Panc1 (cell line): ENCODE results near the gene RP2. TPM values are rescaled to one million over a fixed set of nuclear protein-coding genes. Genes with fewer than 3 reads are reported as not detected.
A peak's percentile ranks its signal among the peaks of the same experiment; 100 is the strongest.

Experiments used
- ATAC-seq: fragments of 200-7000 bp; cut with Tn5 transposase; 2 replicates; pipeline ENCODE4 v1.9.1; 2020; ENCODE audit warnings: mild to moderate bottlenecking, moderate library complexity
- BruUV-seq: library from RNA; stranded (reverse); fragments of 400-500 nt; replicated peaks from 2 replicates; lab custom pipeline; 2021; lab: Mats Ljungman, UMichigan
- CTCF ChIA-PET: fragments of 300-600 bp; sonication (Branson Sonifier 250); formaldehyde crosslinking; loops from one replicate; lab custom pipeline; 2022; ENCODE audit warnings: antibody characterized with exemption; lab: Charles Lee
- POLR2A ChIA-PET: fragments of 300-600 bp; sonication (Branson Sonifier 250); formaldehyde crosslinking; loops from one replicate; lab custom pipeline; 2022; ENCODE audit warnings: antibody characterized with exemption; lab: Charles Lee
- DNase-seq: peaks from one replicate; pipeline ENCODE4 v3.0.0-alpha.2; 2010; ENCODE audit warnings: low read depth, low spot score
- H3K27ac ChIP-seq: 2 replicates; pipeline ENCODE4 v1.5.1; 2011; ENCODE audit warnings: mild to moderate bottlenecking, low read length, inconsistent platforms
- H3K27me3 ChIP-seq: fragments of 200-500 bp; sonication (Bioruptor generic); 2 replicates; pipeline ENCODE4 v1.6.0; 2014; ENCODE audit warnings: low read length, inconsistent platforms; ENCODE audit not compliant: control insufficient read depth, insufficient read depth
- H3K36me3 ChIP-seq: fragments of 200-500 bp; sonication (Bioruptor generic); 2 replicates; pipeline ENCODE4 v1.5.1; 2014; ENCODE audit warnings: inconsistent platforms, mild to moderate bottlenecking, low read length, moderate library complexity; ENCODE audit not compliant: control insufficient read depth, insufficient read depth
- H3K4me1 ChIP-seq: 2 replicates; pipeline ENCODE4 v1.5.1; 2011; ENCODE audit warnings: inconsistent platforms, mild to moderate bottlenecking, low read length, moderate library complexity; ENCODE audit not compliant: control insufficient read depth, insufficient read depth
- H3K4me3 ChIP-seq, 2 experiments: 2 replicates each; pipeline ENCODE4 v1.5.1; 2011 to 2012; ENCODE audit warnings: low read depth in 2 of 2, low read length in 2 of 2, mild to moderate bottlenecking in 2 of 2, inconsistent platforms in 1 of 2, moderate library complexity in 1 of 2
- H3K9me3 ChIP-seq: fragments of 200-500 bp; sonication (Bioruptor generic); 2 replicates; pipeline ENCODE4 v1.5.1; 2014; ENCODE audit warnings: low read depth, mild to moderate bottlenecking, inconsistent platforms, low read length, moderate library complexity; ENCODE audit not compliant: control insufficient read depth, insufficient read depth
- POLR2AphosphoS5 ChIP-seq: IDR thresholded peaks from 2 replicates; pipeline ENCODE4 v1.6.1; 2012; ENCODE audit warnings: mild to moderate bottlenecking, low read depth, low read length, moderate library complexity
- REST ChIP-seq, 2 experiments: IDR thresholded peaks; 2 replicates each; pipeline ENCODE4 v1.6.1; 2011 to 2012; ENCODE audit warnings: low read depth in 2 of 2, control low read depth in 1 of 2, low read length in 1 of 2, mild to moderate bottlenecking in 1 of 2, moderate library complexity in 1 of 2; ENCODE audit not compliant: insufficient read depth in 1 of 2
- SIN3A ChIP-seq: IDR thresholded peaks from 2 replicates; pipeline ENCODE4 v1.6.1; 2012; ENCODE audit warnings: low read depth, mild to moderate bottlenecking, low read length, moderate library complexity, borderline replicate concordance; ENCODE audit not compliant: insufficient read depth
- TCF7L2 ChIP-seq: IDR thresholded peaks from 2 replicates; pipeline ENCODE4 v1.6.1; 2011; ENCODE audit warnings: mild to moderate bottlenecking, low read depth, low read length, inconsistent platforms
- in situ Hi-C: cut with HindIII; loops from 2 replicates; pipeline ENCODE4 v1.10.0; 2016; ENCODE audit warnings: low sequenced_read_pairs, low pct_unique_long_range_greater_than_20kb
- intact Hi-C: fragments of 100-400 bp; cut with micrococcal nuclease; formaldehyde crosslinking; loops from one replicate; pipeline ENCODE4 v1.10.0; 2022; ENCODE audit not compliant: unreplicated experiment
- total RNA-seq: library from RNA; stranded (reverse); gene quantifications from one replicate; pipeline ENCODE4 v1.2.1, GENCODE V29; 2021; ENCODE audit not compliant: unreplicated experiment
- TF ChIP-seq, protein P1 (sequence below): fragments of 450-650 bp; IDR thresholded peaks from 2 replicates; pipeline ENCODE4 v1.5.1; 2017; ENCODE audit warnings: mild to moderate bottlenecking

Gene RP2
- total RNA-seq, 1 experiment from 2014 or later: 17.3 TPM

DNA sequence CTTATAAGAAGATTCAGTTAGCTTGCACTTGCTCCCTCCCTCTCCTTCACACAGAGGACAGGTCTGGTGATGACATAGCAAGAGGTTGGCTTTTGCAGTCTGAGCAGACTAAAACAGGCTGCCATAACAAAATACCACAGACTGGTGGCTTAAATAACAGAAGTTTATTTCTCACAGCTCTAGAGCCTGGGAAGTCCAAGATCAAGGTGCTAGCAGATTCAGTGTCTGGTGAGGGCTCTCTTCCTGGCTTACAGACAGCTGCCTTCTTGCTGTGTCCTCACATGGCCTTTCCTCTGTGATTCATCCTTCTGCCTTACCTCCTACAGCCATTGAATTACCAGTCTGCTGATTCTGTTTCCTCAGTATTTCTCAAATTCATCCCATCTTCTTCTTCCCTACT, 13.1 kb downstream of the RP2 start:
- 0 out of 2 replicates have a peak, but pooled peaks have one; percentile 45 for ATAC-seq
- CTCF ChIA-PET: no interaction called here

DNA sequence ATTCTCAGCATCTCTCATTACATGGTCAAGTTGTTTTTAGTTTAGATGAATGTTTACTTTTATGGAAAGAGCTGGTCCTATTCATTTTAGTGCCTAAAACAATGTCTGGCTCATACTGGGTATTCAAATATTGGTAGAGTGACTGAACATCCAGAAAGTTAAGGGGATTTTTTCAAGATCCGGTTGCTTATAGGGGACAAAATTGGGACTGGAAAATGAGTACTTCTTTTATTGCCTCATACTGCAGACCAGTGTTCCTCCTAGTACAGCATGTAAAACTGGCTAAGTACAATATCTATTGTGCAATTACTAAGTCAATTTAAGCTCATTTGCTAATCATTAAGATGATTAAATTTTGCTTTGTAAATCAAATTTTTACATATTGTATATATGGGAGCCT, 13.9 kb downstream of the RP2 start:
- BruUV-seq: no TSS peak
- in situ Hi-C loops: no loop called here
- TF ChIP-seq REST (IDR thresholded peaks at IDR 0.05; ENCODE audit: insufficient read depth in 1 of 2, low read depth in 2 of 2, low read length in 1 of 2) (no peak), TCF7L2 (no peak), POLR2AphosphoS5 (no peak), SIN3A (no peak)
- TF ChIP-seq, protein P1, sequence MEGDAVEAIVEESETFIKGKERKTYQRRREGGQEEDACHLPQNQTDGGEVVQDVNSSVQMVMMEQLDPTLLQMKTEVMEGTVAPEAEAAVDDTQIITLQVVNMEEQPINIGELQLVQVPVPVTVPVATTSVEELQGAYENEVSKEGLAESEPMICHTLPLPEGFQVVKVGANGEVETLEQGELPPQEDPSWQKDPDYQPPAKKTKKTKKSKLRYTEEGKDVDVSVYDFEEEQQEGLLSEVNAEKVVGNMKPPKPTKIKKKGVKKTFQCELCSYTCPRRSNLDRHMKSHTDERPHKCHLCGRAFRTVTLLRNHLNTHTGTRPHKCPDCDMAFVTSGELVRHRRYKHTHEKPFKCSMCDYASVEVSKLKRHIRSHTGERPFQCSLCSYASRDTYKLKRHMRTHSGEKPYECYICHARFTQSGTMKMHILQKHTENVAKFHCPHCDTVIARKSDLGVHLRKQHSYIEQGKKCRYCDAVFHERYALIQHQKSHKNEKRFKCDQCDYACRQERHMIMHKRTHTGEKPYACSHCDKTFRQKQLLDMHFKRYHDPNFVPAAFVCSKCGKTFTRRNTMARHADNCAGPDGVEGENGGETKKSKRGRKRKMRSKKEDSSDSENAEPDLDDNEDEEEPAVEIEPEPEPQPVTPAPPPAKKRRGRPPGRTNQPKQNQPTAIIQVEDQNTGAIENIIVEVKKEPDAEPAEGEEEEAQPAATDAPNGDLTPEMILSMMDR: no peak
- Histone ChIP-seq H3K27me3 (no peaks in the 10 kb centered on the region), H3K36me3 (no peaks in the 10 kb centered on the region; the same call in 1 of the 2 replicates), H3K4me1 (no peaks in the 10 kb centered on the region), H3K4me3 (no peak overlapping the region), H3K27ac (no peak overlapping the region), H3K9me3 (no peaks in the 10 kb centered on the region)
- POLR2A ChIA-PET: interaction anchor here (1.0 kb wide), 1 partner anchor 31 kb away, joined by 4 read pairs; no protein-coding TSS in a partner anchor
- DNase-seq: no peak
- no peak for ATAC-seq
- CTCF ChIA-PET: no interaction called here
- intact Hi-C loops: no loop called here

More for the DNA sequence above, 13.1 kb downstream of the RP2 start:
- H3K4me1 ChIP-seq: no peaks in the 10 kb centered on the region
- no TSS peak for BruUV-seq
- TF ChIP-seq REST (IDR thresholded peaks at IDR 0.05; ENCODE audit: insufficient read depth in 1 of 2, low read depth in 2 of 2, low read length in 1 of 2) (no peak), SIN3A (no peak), POLR2AphosphoS5 (no peak), TCF7L2 (no peak)
- TF ChIP-seq, protein P1: no peak
- intact Hi-C loops: no loop called here
- no peaks in the 10 kb centered on the region for H3K9me3 ChIP-seq
- H3K27ac ChIP-seq: no peak overlapping the region
- POLR2A ChIA-PET: no interaction called here
- in situ Hi-C loops: no loop called here
- no peak for DNase-seq
- no peaks in the 10 kb centered on the region for H3K36me3 ChIP-seq
- no peak overlapping the region for H3K4me3 ChIP-seq
- no peaks in the 10 kb centered on the region for H3K27me3 ChIP-seq
